ENCODE data around the gene IQCK. TPM values are rescaled to one million over a fixed set of nuclear protein-coding genes. Genes with fewer than 3 reads are reported as not detected.

IQCK gene
- total RNA-seq, 2 experiments from 2014 or later: 3.3 to 4.0 TPM

DNA sequence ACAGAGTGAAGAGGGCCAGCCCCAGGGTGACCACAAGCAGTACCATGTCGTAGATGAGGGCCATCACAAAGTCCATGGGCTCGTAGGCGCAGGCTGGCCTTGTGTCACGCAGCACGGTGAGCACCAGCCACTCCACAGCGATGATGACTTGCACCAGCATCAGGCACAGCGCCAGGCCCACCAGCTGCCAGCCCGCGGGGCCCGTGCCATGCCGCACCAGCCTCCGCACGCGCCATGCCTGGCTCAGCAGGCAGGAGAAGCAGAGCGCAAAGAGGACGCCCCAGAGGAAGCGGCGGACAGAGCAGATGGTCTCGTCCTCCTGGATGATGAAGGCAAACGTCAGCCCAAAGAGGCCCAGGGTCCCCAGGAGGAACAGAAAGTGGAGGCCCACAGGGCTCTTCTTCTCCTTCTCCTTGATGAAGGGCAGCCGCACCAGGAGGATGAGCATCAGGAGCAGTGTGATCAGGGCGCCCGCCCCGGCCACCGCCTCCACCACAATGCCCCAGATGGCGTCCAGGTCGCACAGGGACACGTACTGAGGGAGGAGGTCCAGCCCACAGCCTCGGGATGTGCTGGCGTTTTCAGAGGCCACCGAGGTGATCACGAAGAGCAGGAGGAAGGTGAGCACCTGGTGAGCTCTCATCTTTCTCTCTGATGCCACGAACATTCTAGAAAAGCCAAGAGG, 154.2 kb downstream of the IQCK start:
- H3K27me3 Mint-ChIP-seq: peaks cover 6% of the 10 kb centered on the region
- H3K27ac Mint-ChIP-seq: no peak overlapping the region
- H3K9me3 Mint-ChIP-seq: no peaks in the 10 kb centered on the region
- H3K4me1 Mint-ChIP-seq: no peaks in the 10 kb centered on the region
- H3K36me3 Mint-ChIP-seq: no peaks in the 10 kb centered on the region
- DNase-seq: no peak
- no peak overlapping the region for H3K4me3 Mint-ChIP-seq

DNA sequence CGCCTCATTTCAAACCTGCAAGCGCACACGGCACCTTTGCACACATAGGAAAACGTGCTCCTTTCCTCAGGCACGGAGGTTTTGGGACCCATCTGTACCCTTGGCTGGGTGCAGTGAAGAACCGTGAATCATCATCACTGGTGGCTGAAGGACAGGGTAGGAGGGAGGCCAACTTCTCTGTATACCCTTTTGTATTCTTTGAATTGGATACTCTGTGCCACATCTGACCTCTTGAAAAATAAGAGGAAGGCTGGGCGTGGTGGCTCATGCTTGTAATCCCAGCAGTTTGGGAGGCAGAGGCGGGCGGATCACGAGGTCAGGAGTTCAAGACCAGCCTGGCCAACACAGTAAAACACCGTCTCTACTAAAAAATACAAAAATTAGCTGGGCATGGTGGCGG, 154.9 kb downstream of the IQCK start:
- Mint-ChIP-seq H3K36me3 (no peaks in the 10 kb centered on the region), H3K4me1 (no peaks in the 10 kb centered on the region), H3K4me3 (no peak overlapping the region), H3K27me3 (peaks cover 6% of the 10 kb centered on the region), H3K27ac (no peak overlapping the region), H3K9me3 (no peaks in the 10 kb centered on the region)
- DNase-seq: no peak

DNA sequence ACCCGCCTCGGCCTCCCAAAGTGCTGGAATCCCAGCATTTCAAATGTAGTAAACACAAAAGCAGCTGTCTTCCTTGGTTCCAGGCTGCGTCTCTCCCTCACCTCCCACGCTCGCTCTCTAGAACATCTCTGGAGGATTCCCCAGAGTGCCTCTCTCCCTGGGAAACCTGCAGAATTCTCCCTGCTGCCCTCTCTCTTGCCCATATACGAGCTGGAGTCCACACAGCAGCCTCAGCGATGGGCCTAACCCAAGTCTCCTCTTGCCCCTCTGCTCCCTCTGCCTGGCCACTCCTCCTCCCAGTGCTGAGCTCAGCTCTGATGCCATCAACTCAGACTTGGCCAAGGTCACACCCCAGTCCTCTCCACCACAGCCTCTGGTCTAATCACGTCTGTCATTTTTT, 156.0 kb downstream of the IQCK start:
- H3K27me3 Mint-ChIP-seq: peaks cover 6% of the 10 kb centered on the region
- H3K4me1 Mint-ChIP-seq: no peaks in the 10 kb centered on the region
- no peak overlapping the region for H3K27ac Mint-ChIP-seq
- H3K4me3 Mint-ChIP-seq: no peak overlapping the region
- no peaks in the 10 kb centered on the region for H3K36me3 Mint-ChIP-seq
- no peak for DNase-seq
- no peaks in the 10 kb centered on the region for H3K9me3 Mint-ChIP-seq

DNA sequence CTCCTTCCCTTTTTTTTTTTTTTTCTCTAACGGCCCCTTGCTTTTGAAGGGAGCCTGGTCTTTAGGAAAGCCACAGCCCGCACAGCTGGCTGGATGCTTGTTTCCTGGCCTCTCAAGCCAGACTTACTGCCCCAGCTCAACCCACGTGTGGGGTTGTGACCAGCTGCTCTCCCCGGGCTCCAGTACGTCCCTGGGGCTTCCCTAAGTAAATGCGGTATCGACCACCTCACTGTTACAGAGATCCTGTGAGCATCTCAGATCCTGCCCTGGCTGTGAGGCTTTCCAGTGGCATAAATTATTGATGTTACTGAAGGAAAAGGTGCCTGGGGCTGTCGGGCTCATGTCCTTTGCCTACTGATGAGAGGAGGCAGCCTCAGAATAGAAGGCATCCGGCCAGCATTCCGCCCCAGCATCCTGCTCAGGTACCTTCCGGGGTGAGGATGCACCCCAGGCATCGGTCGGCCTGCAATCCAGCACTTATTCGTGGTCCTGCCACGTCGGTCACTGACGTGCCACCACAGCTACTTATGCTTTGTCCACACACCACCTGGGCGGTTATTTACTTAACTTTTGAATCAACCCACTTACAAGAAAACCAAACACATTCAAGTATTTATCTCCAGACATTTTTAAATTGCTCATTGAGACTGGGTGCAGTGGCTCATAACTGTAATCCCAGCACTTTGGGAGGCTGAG, 156.9 kb downstream of the IQCK start:
- H3K4me1 Mint-ChIP-seq: no peaks in the 10 kb centered on the region
- peaks cover 6% of the 10 kb centered on the region for H3K27me3 Mint-ChIP-seq

DNA sequence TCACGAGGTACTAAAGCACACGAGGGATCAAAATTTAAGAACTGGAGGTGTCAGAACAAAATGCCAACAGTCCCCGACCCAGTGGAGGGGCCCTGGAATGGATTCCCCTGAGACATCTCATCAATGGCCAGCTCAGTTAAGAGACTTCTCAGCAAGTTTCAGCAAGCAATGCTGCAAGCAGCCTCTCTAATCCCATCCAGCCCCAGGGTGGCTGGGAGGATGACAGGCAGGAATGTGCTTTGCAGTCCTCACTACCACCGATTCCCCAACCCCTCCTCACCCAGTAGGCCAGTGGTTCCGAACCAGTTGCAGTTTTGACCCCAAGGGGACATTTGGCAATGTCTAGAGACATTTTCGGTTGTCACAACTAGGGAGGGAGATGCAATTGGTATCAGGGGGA, 157.8 kb downstream of the IQCK start:
- H3K36me3 Mint-ChIP-seq: no peaks in the 10 kb centered on the region
- H3K9me3 Mint-ChIP-seq: no peaks in the 10 kb centered on the region
- no peak overlapping the region for H3K4me3 Mint-ChIP-seq
- H3K27ac Mint-ChIP-seq: no peak overlapping the region
- DNase-seq: no peak
- peaks cover 9% of the 10 kb centered on the region for H3K27me3 Mint-ChIP-seq
- H3K4me1 Mint-ChIP-seq: no peaks in the 10 kb centered on the region

More for the DNA sequence above, 156.9 kb downstream of the IQCK start:
- no peak for DNase-seq
- Mint-ChIP-seq H3K27ac (no peak overlapping the region), H3K4me3 (no peak overlapping the region), H3K9me3 (no peaks in the 10 kb centered on the region), H3K36me3 (no peaks in the 10 kb centered on the region)

DNA sequence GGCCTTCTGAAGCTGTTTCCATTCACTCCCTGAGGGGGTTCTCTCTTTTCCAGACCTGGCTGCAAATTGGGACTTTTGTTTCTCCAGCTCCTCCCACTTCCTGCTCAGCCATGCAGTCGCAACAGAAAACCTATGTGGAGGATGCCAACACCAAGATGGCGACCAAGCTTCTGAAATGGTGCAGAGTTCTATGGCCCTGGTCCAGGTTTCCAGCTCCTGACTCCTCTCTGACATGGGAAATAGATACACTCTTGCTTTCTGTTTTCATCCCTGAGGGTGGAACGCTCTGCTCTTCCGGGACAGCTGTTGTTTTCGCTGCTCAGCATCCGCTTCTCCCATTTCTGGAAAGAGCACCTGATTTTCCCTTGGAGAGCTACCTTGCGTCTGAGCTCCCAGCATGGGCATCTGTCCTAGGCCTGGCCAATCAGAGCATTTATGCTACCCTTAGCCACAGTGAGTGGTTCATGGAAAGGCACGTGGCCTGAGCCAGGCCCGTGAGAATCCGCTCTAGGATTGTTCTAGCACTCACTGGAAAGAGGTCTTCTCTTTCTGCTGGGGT, 158.5 kb downstream of the IQCK start:
- H3K4me1 Mint-ChIP-seq: no peaks in the 10 kb centered on the region

DNA sequence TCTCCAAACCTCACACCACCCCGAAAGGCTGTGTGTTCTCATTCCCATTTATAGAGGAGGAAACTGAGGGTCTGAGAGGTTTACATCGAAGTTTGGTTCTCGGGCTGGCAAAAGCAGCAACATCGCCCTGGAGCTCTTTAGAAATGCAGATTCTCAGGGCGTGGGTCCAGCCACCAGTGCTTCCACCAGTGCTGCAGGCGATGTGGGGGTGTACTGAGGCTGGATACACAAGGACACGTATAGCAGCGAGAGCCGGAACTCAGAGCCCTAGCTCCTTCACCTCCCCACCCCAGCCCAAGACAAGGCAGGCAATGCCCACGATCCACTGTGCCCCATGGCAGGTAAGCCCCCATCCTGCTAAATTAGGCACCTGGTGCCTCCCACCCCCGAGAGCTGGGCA, 160.7 kb downstream of the IQCK start:
- Mint-ChIP-seq H3K4me3 (no peak overlapping the region), H3K9me3 (no peaks in the 10 kb centered on the region), H3K27me3 (peaks cover 35% of the 10 kb centered on the region), H3K4me1 (peaks cover 2% of the 10 kb centered on the region), H3K36me3 (no peaks in the 10 kb centered on the region), H3K27ac (no peak overlapping the region)
- DNase-seq: no peak

More for the DNA sequence above, 158.5 kb downstream of the IQCK start:
- H3K27ac Mint-ChIP-seq: no peak overlapping the region
- H3K9me3 Mint-ChIP-seq: no peaks in the 10 kb centered on the region
- DNase-seq: no peak
- H3K36me3 Mint-ChIP-seq: no peaks in the 10 kb centered on the region
- H3K4me3 Mint-ChIP-seq: no peak overlapping the region
- H3K27me3 Mint-ChIP-seq: peaks cover 13% of the 10 kb centered on the region

DNA sequence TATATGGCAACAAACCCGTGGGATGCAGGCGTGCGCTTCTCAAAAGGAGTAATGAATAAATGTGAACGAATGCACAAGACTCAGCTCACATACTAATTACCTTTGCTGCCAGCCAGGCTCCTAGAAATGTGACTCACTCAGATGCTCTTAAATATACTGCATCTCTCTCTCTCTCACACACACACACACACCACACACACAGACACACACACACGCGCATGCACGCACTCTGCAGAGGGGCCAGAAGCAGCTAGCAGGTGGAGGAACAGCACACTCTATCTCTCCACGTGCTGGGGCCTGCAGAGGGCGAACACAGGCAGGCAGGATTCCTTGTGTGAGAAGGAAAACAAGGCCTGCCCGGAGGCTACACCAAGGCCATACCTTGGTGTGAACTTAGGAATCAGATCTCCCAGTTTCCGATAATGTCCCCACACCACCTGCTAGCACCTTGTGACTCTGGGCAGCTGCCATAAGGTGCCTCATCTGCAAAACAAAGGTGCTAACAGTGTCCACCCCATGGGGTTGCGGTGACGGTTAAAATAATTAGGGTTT, 161.2 kb downstream of the IQCK start:
- no peak for DNase-seq
- no peak overlapping the region for H3K4me3 Mint-ChIP-seq
- no peaks in the 10 kb centered on the region for H3K36me3 Mint-ChIP-seq
- H3K4me1 Mint-ChIP-seq: peaks cover 5% of the 10 kb centered on the region
- H3K27ac Mint-ChIP-seq: no peak overlapping the region
- no peaks in the 10 kb centered on the region for H3K9me3 Mint-ChIP-seq
- H3K27me3 Mint-ChIP-seq: peaks cover 37% of the 10 kb centered on the region

DNA sequence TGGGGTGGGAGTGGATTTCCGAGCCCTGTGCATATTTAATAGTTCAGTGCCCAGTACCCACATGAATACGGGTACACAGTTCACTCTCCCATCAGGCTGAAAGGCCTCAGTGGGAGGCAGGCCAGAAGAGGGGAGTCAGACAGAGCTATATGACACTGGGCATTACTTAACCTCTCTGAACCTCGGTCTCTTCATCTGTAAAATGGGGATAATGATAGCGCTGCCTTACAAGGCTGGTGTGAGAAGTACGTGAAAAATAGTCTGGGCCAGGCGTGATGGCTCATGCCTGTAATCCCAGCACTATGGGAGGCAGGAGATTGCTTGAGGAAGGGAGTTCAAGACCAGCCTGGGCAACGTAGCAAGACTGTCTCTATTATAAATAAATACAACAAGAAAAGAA, 163.0 kb downstream of the IQCK start:
- DNase-seq: no peak

DNA sequence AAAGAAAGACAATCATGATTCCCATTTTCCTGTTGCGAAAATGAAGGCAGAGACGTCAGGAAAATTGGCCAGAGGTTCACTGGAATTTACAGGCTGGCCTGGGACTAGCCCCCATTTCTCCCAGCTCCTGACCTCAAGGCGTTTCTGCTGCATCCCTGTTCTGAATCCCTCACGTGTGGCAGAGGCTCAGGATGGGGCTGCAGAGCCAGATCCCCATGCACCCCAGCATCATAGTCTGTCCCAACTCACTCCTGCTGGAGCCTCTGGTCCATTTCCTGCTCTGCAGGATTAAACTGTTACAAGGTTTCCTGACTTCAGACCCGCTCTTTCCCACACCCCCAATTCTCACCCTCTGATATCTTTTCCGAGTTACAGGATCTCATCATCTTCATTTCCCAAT, 163.7 kb downstream of the IQCK start:
- Mint-ChIP-seq H3K27me3 (peaks cover 53% of the 10 kb centered on the region), H3K9me3 (no peaks in the 10 kb centered on the region), H3K27ac (no peak overlapping the region)

More for the DNA sequence above, 163.0 kb downstream of the IQCK start:
- Mint-ChIP-seq H3K36me3 (no peaks in the 10 kb centered on the region), H3K4me1 (peaks cover 16% of the 10 kb centered on the region), H3K4me3 (no peak overlapping the region), H3K27me3 (peaks cover 50% of the 10 kb centered on the region), H3K9me3 (no peaks in the 10 kb centered on the region), H3K27ac (no peak overlapping the region)

DNA sequence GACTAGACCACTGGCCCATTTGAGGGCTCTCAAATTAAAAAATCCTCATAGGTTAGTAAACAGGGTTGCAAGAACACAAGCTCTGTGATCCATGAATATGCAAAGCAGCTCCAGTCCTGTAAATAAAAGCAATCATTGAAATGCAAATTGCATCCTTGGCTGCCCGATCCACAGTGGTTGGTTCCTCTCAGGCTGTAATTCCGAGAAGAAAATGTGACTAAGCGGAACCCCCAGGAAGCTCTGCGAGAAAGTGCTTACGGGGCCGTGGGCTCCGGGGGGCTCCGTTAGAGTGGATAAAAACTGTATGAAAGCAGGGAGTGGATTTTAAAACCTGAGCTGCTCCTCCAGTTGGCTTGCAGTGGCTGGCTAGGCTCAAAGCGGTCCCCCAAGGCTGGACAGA, 164.1 kb downstream of the IQCK start:
- DNase-seq: no peak

More for the DNA sequence above, 163.7 kb downstream of the IQCK start:
- Mint-ChIP-seq H3K4me1 (peaks cover 22% of the 10 kb centered on the region), H3K36me3 (no peaks in the 10 kb centered on the region), H3K4me3 (no peak overlapping the region)
- no peak for DNase-seq

DNA sequence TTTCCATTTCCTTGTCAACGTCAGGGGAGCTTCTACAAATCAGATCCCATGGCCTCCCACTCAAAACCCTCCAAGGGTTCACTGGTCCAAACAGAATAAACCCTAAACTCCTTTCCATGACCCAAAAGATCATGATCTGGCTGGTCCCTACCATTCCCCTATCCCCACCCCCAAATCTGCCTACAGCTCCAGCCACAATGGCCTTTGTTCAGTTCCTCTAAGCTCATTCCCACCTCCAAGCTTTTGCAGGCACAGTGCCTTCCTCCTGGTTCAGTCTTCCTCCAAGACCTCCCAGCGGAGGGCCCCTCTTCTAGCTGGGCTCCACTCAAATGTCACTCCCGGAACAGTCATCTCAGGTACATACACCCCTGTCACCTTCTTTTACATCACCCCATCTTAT, 164.6 kb downstream of the IQCK start:
- H3K4me3 Mint-ChIP-seq: no peak overlapping the region
- no peaks in the 10 kb centered on the region for H3K36me3 Mint-ChIP-seq
- no peak for DNase-seq
- peaks cover 22% of the 10 kb centered on the region for H3K4me1 Mint-ChIP-seq
- H3K9me3 Mint-ChIP-seq: no peaks in the 10 kb centered on the region
- no peak overlapping the region for H3K27ac Mint-ChIP-seq
- H3K27me3 Mint-ChIP-seq: peaks cover 53% of the 10 kb centered on the region

More for the DNA sequence above, 164.1 kb downstream of the IQCK start:
- Mint-ChIP-seq H3K27ac (no peak overlapping the region), H3K27me3 (peaks cover 53% of the 10 kb centered on the region), H3K4me3 (no peak overlapping the region), H3K36me3 (no peaks in the 10 kb centered on the region), H3K4me1 (peaks cover 22% of the 10 kb centered on the region), H3K9me3 (no peaks in the 10 kb centered on the region)

DNA sequence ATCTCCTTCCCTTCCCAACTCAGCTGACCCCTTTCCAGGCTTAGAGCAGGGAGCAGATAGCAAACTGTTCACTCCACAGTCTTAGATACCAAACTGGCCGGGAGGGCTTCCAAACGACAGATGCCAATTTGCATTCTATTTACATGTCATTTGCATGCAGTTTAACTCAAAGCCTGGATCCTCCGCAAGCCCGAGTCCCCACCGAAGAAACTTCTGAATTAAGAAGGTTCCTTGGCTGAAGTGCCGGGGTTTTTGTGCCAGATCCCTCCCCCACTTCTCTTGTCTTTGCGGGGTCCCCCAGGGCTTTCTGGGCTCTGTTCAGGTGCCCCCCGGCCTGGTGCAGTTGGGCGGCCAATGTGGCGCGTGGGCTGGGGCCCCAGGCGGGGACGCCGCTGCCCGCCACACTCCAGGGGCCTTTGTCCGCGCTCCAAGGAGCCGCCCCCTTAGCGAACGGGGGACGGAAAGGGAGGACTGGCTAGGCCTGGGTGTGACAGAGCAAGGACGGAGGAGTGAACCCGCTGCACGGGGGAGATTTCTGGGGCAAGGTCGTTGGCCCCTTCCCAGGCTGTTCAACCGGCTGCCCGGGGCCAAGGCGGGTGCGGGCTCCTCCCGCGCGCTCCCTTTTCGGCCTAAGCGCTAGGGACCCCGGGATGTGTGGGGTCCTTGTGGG, 165.4 kb downstream of the IQCK start:
- H3K4me3 Mint-ChIP-seq: no peak overlapping the region
- H3K27ac Mint-ChIP-seq: no peak overlapping the region
- no peak for DNase-seq
- H3K27me3 Mint-ChIP-seq: peaks cover 53% of the 10 kb centered on the region
- peaks cover 22% of the 10 kb centered on the region for H3K4me1 Mint-ChIP-seq
- no peaks in the 10 kb centered on the region for H3K9me3 Mint-ChIP-seq
- no peaks in the 10 kb centered on the region for H3K36me3 Mint-ChIP-seq

DNA sequence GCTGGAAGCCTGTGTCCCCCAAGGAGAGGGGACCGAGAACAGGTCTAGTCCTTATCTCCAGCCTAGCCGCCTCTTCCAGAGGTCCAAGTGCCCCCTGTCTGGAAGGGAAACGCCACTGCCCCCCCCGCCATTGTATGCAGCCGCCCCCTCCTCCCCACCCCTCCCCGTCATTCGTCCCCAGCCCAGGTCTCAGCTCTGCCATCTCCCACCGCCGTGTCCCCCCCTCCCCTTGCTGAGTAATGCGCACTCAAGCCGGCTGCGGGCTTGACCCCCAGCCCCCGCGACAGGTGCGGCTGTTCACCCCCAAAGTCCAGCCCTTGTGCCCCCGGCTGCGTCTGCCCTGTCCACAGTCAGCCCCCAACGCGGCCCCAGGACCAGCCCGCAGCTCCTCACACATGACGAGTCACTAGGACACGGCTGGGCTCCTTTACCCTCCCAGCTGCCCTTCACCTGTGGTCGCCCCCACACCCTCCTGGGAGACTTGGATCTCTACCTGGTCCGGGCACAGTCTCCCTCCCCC, 166.0 kb downstream of the IQCK start:
- H3K27me3 Mint-ChIP-seq: peaks cover 53% of the 10 kb centered on the region
- H3K4me3 Mint-ChIP-seq: peak overlapping the region; percentile 51
- no peak overlapping the region for H3K27ac Mint-ChIP-seq
- no peak for DNase-seq
- no peaks in the 10 kb centered on the region for H3K36me3 Mint-ChIP-seq
- H3K4me1 Mint-ChIP-seq: peaks cover 26% of the 10 kb centered on the region
- H3K9me3 Mint-ChIP-seq: no peaks in the 10 kb centered on the region

Data from activated naive CD8-positive, alpha-beta T cell treated with anti-CD3 and anti-CD28 coated beads for 36 hours (primary cell).